ENCODE results near the gene MAEL. TPM values are rescaled to one million over a fixed set of nuclear protein-coding genes. Genes with fewer than 3 reads are reported as not detected.

The MAEL gene
- total RNA-seq, 1 experiment from 2014 or later = not detected

- ChIA-PET RAD21 (ENCODE audit: low non-redundant PET in 1 of 2, low total read pairs in 2 of 2, uncharacterized antibody in 2 of 2, unreplicated experiment in 2 of 2) (no interaction called here), POLR2A (no interaction called here), CTCF (no interaction called here)
- no TSS peak for BruUV-seq (replicated peaks)
- H3K4me2 ChIP-seq (ENCODE audit: low read length) = no peak overlapping the region
- DNase-seq (ENCODE audit: low read depth, low spot score) (no peak), ATAC-seq (no peak)
- H2AFZ ChIP-seq (ENCODE audit: low read depth, low read length, poor library complexity, severe bottlenecking) = no peak overlapping the region
- TF ChIP-seq EGR1 (IDR thresholded peaks at IDR 0.05; ENCODE audit: low read depth) = no peak
- TF ChIP-seq YY1 (IDR thresholded peaks at IDR 0.05; ENCODE audit: extremely low read depth, insufficient replicate concordance, low read depth, low read length) = no peak
- no peak for TF ChIP-seq SIN3A (IDR thresholded peaks at IDR 0.05; ENCODE audit: low read depth)
- TF ChIP-seq SRF (IDR thresholded peaks at IDR 0.05; ENCODE audit: low read depth) = no peak
- no peak for TF ChIP-seq FOSL1 (IDR thresholded peaks at IDR 0.05; ENCODE audit: low read depth)
- TF ChIP-seq, protein P1, sequence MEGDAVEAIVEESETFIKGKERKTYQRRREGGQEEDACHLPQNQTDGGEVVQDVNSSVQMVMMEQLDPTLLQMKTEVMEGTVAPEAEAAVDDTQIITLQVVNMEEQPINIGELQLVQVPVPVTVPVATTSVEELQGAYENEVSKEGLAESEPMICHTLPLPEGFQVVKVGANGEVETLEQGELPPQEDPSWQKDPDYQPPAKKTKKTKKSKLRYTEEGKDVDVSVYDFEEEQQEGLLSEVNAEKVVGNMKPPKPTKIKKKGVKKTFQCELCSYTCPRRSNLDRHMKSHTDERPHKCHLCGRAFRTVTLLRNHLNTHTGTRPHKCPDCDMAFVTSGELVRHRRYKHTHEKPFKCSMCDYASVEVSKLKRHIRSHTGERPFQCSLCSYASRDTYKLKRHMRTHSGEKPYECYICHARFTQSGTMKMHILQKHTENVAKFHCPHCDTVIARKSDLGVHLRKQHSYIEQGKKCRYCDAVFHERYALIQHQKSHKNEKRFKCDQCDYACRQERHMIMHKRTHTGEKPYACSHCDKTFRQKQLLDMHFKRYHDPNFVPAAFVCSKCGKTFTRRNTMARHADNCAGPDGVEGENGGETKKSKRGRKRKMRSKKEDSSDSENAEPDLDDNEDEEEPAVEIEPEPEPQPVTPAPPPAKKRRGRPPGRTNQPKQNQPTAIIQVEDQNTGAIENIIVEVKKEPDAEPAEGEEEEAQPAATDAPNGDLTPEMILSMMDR (IDR thresholded peaks at IDR 0.05 in 2 of 3, conservative IDR thresholded peaks at IDR 0.05 in 1 of 3; ENCODE audit: borderline replicate concordance in 1 of 3, insufficient read depth in 1 of 3, low read depth in 2 of 3, low read length in 2 of 3) = no peak
- TF ChIP-seq SP1 (IDR thresholded peaks at IDR 0.05; ENCODE audit: low read depth) = no peak
- no peak for TF ChIP-seq ELF1 (IDR thresholded peaks at IDR 0.05; ENCODE audit: borderline replicate concordance, low read depth)
- TF ChIP-seq TCF7L2 (IDR thresholded peaks at IDR 0.05; ENCODE audit: borderline replicate concordance, extremely low read depth, insufficient read depth, insufficient read length) = no peak
- TF ChIP-seq RAD21 (IDR thresholded peaks at IDR 0.05; ENCODE audit: low read depth) = no peak
- no peak for TF ChIP-seq EZH2 (IDR thresholded peaks at IDR 0.05)
- no peak for TF ChIP-seq POLR2AphosphoS5 (IDR thresholded peaks at IDR 0.05; ENCODE audit: low read depth, low read length)
- TF ChIP-seq REST (IDR thresholded peaks at IDR 0.05; ENCODE audit: low read depth) = no peak
- no peak for TF ChIP-seq ZFX (IDR thresholded peaks at IDR 0.05)
- TF ChIP-seq JUND (IDR thresholded peaks at IDR 0.05) = no peak
- TF ChIP-seq MAX (IDR thresholded peaks at IDR 0.05) = no peak
- no peaks in the 10 kb centered on the region for H3K79me2 ChIP-seq (ENCODE audit: insufficient read depth, low read length)
- no peaks in the 10 kb centered on the region for H3K4me1 ChIP-seq (ENCODE audit: control insufficient read depth in 1 of 2, insufficient read depth in 2 of 2, low read length in 2 of 2)
- H4K20me1 ChIP-seq (ENCODE audit: insufficient read depth) = no peaks in the 10 kb centered on the region
- H3K9me2 ChIP-seq (ENCODE audit: insufficient read depth) = no peaks in the 10 kb centered on the region
- H3K27me3 ChIP-seq (ENCODE audit: insufficient read depth, low read length) = peaks cover 15% of the 10 kb centered on the region
- intact Hi-C loops (cut with micrococcal nuclease) = no loop called here
- no peak overlapping the region for H3K9ac ChIP-seq (ENCODE audit: low read length)
- H3K27ac ChIP-seq (ENCODE audit: low read depth, low read length) = no peak overlapping the region
- H3K4me3 ChIP-seq (replicated peaks in 1 of 2; ENCODE audit: low read depth in 1 of 2, low read length in 2 of 2) = no peak overlapping the region
- H3K36me3 ChIP-seq (ENCODE audit: control insufficient read depth in 1 of 2, insufficient read depth in 2 of 2, low read length in 2 of 2) = no peaks in the 10 kb centered on the region
- no peaks in the 10 kb centered on the region for H3K9me3 ChIP-seq (ENCODE audit: control insufficient read depth in 1 of 2, insufficient read depth in 1 of 2, low read depth in 1 of 2, low read length in 2 of 2)
Observed at GRCh38 chr1:166981589-166981988, 7.5 kb upstream of the MAEL start.
